ENCODE data around the gene IGF1R. TPM values are rescaled to one million over a fixed set of nuclear protein-coding genes. Genes with fewer than 3 reads are reported as not detected.

Gene IGF1R
- total RNA-seq, 1 experiment from 2014 or later: 16.3 TPM

- H3K4me1 ChIP-seq (ENCODE audit: control insufficient read depth in 1 of 2, insufficient read depth in 2 of 2, low read length in 2 of 2): no peaks in the 10 kb centered on the region
- no peak overlapping the region for H3K4me2 ChIP-seq (ENCODE audit: low read length)
- ATAC-seq (no peak), DNase-seq (ENCODE audit: low read depth, low spot score) (no peak)
- ChIA-PET POLR2A (no interaction called here), CTCF (no interaction called here), RAD21 (ENCODE audit: low non-redundant PET in 1 of 2, low total read pairs in 2 of 2, uncharacterized antibody in 2 of 2, unreplicated experiment in 2 of 2) (no interaction called here)
- no peaks in the 10 kb centered on the region for H3K27me3 ChIP-seq (ENCODE audit: insufficient read depth, low read length)
- no peaks in the 10 kb centered on the region for H3K79me2 ChIP-seq (ENCODE audit: insufficient read depth, low read length)
- no peak overlapping the region for H2AFZ ChIP-seq (ENCODE audit: low read depth, low read length, poor library complexity, severe bottlenecking)
- no peaks in the 10 kb centered on the region for H3K36me3 ChIP-seq (ENCODE audit: control insufficient read depth in 1 of 2, insufficient read depth in 2 of 2, low read length in 2 of 2)
- no peaks in the 10 kb centered on the region for H3K9me2 ChIP-seq (ENCODE audit: insufficient read depth)
- intact Hi-C loops (cut with micrococcal nuclease): no loop called here
- TF ChIP-seq FOSL1 (IDR thresholded peaks at IDR 0.05; ENCODE audit: low read depth) (no peak), POLR2A (IDR thresholded peaks at IDR 0.05; ENCODE audit: borderline replicate concordance, extremely low read depth, insufficient read depth, insufficient read length) (no peak)
- no peak overlapping the region for H3K9ac ChIP-seq (ENCODE audit: low read length)
- H4K20me1 ChIP-seq (ENCODE audit: insufficient read depth): no peaks in the 10 kb centered on the region
- no peak overlapping the region for H3K27ac ChIP-seq (ENCODE audit: low read depth, low read length)
- no TSS peak for BruUV-seq (replicated peaks)
- no peaks in the 10 kb centered on the region for H3K9me3 ChIP-seq (ENCODE audit: control insufficient read depth in 1 of 2, insufficient read depth in 1 of 2, low read depth in 1 of 2, low read length in 2 of 2)
- H3K4me3 ChIP-seq (replicated peaks in 1 of 2; ENCODE audit: low read depth in 1 of 2, low read length in 2 of 2): no peak overlapping the region
Measured at GRCh38 chr15:98939311-98940080, 291.2 kb downstream of the IGF1R start.

- ChIA-PET RAD21 (ENCODE audit: low non-redundant PET in 1 of 2, low total read pairs in 2 of 2, uncharacterized antibody in 2 of 2, unreplicated experiment in 2 of 2) (no interaction called here), POLR2A (no interaction called here), CTCF (no interaction called here)
- Histone ChIP-seq H3K79me2 (ENCODE audit: insufficient read depth, low read length) (no peaks in the 10 kb centered on the region), H3K36me3 (ENCODE audit: control insufficient read depth in 1 of 2, insufficient read depth in 2 of 2, low read length in 2 of 2) (no peaks in the 10 kb centered on the region), H4K20me1 (ENCODE audit: insufficient read depth) (no peaks in the 10 kb centered on the region), H3K9ac (ENCODE audit: low read length) (no peak overlapping the region), H3K27me3 (ENCODE audit: insufficient read depth, low read length) (no peaks in the 10 kb centered on the region), H3K4me2 (ENCODE audit: low read length) (no peak overlapping the region), H3K9me2 (ENCODE audit: insufficient read depth) (no peaks in the 10 kb centered on the region), H2AFZ (ENCODE audit: low read depth, low read length, poor library complexity, severe bottlenecking) (no peak overlapping the region), H3K27ac (ENCODE audit: low read depth, low read length) (no peak overlapping the region), H3K4me3 (replicated peaks in 1 of 2; ENCODE audit: low read depth in 1 of 2, low read length in 2 of 2) (no peak overlapping the region), H3K4me1 (ENCODE audit: control insufficient read depth in 1 of 2, insufficient read depth in 2 of 2, low read length in 2 of 2) (no peaks in the 10 kb centered on the region), H3K9me3 (ENCODE audit: control insufficient read depth in 1 of 2, insufficient read depth in 1 of 2, low read depth in 1 of 2, low read length in 2 of 2) (no peaks in the 10 kb centered on the region)
- no TSS peak for BruUV-seq (replicated peaks)
- TF ChIP-seq ELF1 (IDR thresholded peaks at IDR 0.05; ENCODE audit: borderline replicate concordance, low read depth) (no peak), YY1 (IDR thresholded peaks at IDR 0.05; ENCODE audit: extremely low read depth, insufficient replicate concordance, low read depth, low read length) (no peak), SP1 (IDR thresholded peaks at IDR 0.05; ENCODE audit: low read depth) (no peak), SRF (IDR thresholded peaks at IDR 0.05; ENCODE audit: low read depth) (no peak), POLR2A (IDR thresholded peaks at IDR 0.05; ENCODE audit: borderline replicate concordance, extremely low read depth, insufficient read depth, insufficient read length) (no peak), ZFX (IDR thresholded peaks at IDR 0.05) (no peak), ATF3 (IDR thresholded peaks at IDR 0.05) (no peak), EZH2phosphoT487 (IDR thresholded peaks at IDR 0.05; ENCODE audit: borderline replicate concordance) (no peak)
- intact Hi-C loops (cut with micrococcal nuclease): no loop called here
- ATAC-seq (no peak), DNase-seq (ENCODE audit: low read depth, low spot score) (no peak)
Measured at GRCh38 chr15:98941595-98942255, 293.4 kb downstream of the IGF1R start.
